OCI-LY1 (cell line): ENCODE results near the gene ATF6.

Source experiments
- EZH2 ChIP-seq: fragments of 200-600 bp; sonication (generic), shearing (Covaris generic); IDR thresholded peaks from 2 replicates; pipeline ENCODE4 v1.8.0; 2017; ENCODE audit warnings: borderline replicate concordance, mixed run types, mild to moderate bottlenecking, antibody characterized with exemption, low read length, moderate library complexity, mixed read lengths
- TF ChIP-seq, protein P1 (sequence below): fragments of 200-600 bp; sonication (generic), shearing (Covaris generic); IDR thresholded peaks from 2 replicates; pipeline ENCODE4 v1.5.1; 2017; ENCODE audit warnings: mild to moderate bottlenecking, antibody characterized with exemption, low read length, moderate library complexity, mixed read lengths

DNA sequence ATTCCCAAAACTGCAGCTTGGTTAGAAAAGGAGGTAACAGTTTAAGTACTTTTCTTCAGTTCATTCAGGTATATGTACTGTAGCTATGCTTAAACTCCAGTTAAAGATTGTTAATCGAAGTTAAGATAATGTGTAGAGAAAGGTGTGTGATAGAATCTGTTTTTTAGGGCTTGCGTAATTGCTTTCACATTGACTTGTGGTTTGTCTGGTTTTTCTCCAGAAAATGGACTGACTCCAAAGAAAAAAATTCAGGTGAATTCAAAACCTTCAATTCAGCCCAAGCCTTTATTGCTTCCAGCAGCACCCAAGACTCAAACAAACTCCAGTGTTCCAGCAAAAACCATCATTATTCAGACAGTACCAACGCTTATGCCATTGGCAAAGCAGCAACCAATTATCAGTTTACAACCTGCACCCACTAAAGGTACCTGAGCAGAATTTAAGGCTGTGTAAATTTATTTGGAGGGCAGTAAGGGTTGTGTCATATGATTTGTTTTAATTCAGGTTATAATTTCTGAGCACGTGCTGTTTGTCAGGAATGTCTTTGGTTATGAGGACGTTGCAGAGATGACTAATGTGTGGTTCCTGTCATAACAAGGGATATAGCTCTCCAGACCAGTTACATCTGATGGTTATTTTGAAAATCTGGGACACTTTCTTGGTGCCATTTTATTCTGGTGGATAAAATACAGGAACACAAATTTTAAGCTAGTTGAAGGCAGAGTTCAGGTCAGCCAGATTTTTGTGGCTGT lies 26.0 kb downstream of the ATF6 start:
- TF ChIP-seq, protein P1, sequence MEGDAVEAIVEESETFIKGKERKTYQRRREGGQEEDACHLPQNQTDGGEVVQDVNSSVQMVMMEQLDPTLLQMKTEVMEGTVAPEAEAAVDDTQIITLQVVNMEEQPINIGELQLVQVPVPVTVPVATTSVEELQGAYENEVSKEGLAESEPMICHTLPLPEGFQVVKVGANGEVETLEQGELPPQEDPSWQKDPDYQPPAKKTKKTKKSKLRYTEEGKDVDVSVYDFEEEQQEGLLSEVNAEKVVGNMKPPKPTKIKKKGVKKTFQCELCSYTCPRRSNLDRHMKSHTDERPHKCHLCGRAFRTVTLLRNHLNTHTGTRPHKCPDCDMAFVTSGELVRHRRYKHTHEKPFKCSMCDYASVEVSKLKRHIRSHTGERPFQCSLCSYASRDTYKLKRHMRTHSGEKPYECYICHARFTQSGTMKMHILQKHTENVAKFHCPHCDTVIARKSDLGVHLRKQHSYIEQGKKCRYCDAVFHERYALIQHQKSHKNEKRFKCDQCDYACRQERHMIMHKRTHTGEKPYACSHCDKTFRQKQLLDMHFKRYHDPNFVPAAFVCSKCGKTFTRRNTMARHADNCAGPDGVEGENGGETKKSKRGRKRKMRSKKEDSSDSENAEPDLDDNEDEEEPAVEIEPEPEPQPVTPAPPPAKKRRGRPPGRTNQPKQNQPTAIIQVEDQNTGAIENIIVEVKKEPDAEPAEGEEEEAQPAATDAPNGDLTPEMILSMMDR, result no peak
- no peak for TF ChIP-seq EZH2
